Colonic mucosa (tissue), 4 donors: ENCODE data around the gene ANKH. TPM values are rescaled to one million over a fixed set of nuclear protein-coding genes. Genes with fewer than 3 reads are reported as not detected.
"Not testable (repeated sequence)": the region's sequence is repeated elsewhere in the genome, so short reads cannot be mapped to it uniquely, and the experiment has no call there.

Source experiments
- DNase-seq: peaks from one replicate; pipeline ENCODE4 v3.0.0-alpha.2; 2020
- H3K27ac ChIP-seq: fragments of 200-600 bp; one replicate; pipeline ENCODE4 v1.8.0; 2021
- H3K27me3 ChIP-seq: fragments of 200-600 bp; one replicate; pipeline ENCODE4 v1.8.0; 2021
- H3K36me3 ChIP-seq: fragments of 200-600 bp; one replicate; pipeline ENCODE4 v1.8.0; 2021
- H3K4me1 ChIP-seq: fragments of 200-600 bp; one replicate; pipeline ENCODE4 v1.8.0; 2021; ENCODE audit warnings: mild to moderate bottlenecking
- H3K4me3 ChIP-seq: fragments of 200-600 bp; one replicate; pipeline ENCODE4 v1.8.0; 2021
- H3K9ac ChIP-seq, 2 donors: one replicate each; pipeline ENCODE4 v1.7.0; 2013; ENCODE audit warnings: control low read depth in 2 of 2, low read depth in 2 of 2, low read length in 2 of 2
- H3K9me3 ChIP-seq: fragments of 200-600 bp; one replicate; pipeline ENCODE4 v1.8.0; 2021
- intact Hi-C: fragments of 100-400 bp; cut with DNase I; formaldehyde crosslinking; loops from one replicate; pipeline ENCODE4 v1.14.1; 2022
- total RNA-seq, 2 donors: library from RNA; stranded (reverse); fragmentation: NEBNext Ultra II Directional in 1 of 2; extraction: Animal tissue kit (Norgen Biotek cat#: 25700) in 1 of 2; gene quantifications; one replicate each; pipeline ENCODE4 v1.2.1, GENCODE V29; 2021
- TF ChIP-seq, protein P1 (sequence below): fragments of 200-600 bp; IDR thresholded peaks from one replicate; pipeline ENCODE4 v1.8.0; 2022; ENCODE audit warnings: antibody characterized with exemption, mild to moderate bottlenecking
- donor health status: healthy.
- donor health status: DM: no; HTN: no; CAD: no.
- donor health status: DM: no; HTN: no; CAD: no.

Gene ANKH
- total RNA-seq, 2 donors from 2014 or later = 81.8 to 103 TPM

DNA sequence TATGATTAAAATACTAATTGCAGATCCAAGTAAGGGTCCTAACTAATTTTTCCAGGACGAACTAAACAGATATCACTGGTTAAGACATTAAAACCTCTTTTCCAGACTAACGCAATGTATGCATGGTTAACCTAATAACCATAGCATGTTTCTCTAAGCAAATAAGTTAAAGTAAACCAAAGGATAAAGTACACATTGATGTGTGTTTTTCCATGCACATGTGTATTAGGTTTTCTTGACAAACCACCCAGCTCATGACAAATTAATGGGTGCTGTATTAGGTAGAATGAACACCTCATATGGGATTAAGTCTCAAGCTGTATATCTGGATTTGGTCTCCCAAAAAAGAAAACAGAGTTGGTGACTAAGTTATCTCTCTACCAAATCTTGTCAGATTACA lies 45.6 kb downstream of the ANKH start:
- Histone ChIP-seq H3K9me3 (no peaks in the 10 kb centered on the region), H3K27ac (no peak overlapping the region), H3K36me3 (no peaks in the 10 kb centered on the region), H3K4me1 (no peaks in the 10 kb centered on the region), H3K9ac (no peak overlapping the region), H3K4me3 (no peak overlapping the region), H3K27me3 (no peaks in the 10 kb centered on the region)
- TF ChIP-seq, protein P1, sequence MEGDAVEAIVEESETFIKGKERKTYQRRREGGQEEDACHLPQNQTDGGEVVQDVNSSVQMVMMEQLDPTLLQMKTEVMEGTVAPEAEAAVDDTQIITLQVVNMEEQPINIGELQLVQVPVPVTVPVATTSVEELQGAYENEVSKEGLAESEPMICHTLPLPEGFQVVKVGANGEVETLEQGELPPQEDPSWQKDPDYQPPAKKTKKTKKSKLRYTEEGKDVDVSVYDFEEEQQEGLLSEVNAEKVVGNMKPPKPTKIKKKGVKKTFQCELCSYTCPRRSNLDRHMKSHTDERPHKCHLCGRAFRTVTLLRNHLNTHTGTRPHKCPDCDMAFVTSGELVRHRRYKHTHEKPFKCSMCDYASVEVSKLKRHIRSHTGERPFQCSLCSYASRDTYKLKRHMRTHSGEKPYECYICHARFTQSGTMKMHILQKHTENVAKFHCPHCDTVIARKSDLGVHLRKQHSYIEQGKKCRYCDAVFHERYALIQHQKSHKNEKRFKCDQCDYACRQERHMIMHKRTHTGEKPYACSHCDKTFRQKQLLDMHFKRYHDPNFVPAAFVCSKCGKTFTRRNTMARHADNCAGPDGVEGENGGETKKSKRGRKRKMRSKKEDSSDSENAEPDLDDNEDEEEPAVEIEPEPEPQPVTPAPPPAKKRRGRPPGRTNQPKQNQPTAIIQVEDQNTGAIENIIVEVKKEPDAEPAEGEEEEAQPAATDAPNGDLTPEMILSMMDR = no peak
- no peak for DNase-seq
- intact Hi-C loops = no loop called here

DNA sequence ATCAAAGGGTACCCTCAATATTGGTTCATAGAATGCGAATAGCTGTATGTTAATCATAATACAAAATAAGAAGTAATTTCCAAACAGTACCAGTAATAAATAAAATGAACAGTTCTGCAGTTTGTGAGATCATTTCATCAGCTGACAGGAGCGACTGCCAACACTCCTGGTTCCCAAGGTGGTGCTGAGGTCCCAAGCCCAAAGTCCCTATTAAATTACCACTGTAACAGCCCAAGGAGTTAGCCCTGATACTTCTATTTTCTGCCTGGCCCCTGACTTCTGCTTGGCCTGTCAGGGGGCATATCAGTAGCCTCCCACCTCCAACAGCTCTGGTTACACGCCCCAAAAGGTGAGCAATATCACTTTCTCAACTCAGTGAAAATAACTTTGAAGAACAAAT lies 47.1 kb downstream of the ANKH start:
- Histone ChIP-seq H3K27ac (no peak overlapping the region), H3K27me3 (no peaks in the 10 kb centered on the region), H3K4me1 (no peaks in the 10 kb centered on the region), H3K9me3 (no peaks in the 10 kb centered on the region), H3K9ac (no peak overlapping the region), H3K4me3 (no peak overlapping the region), H3K36me3 (no peaks in the 10 kb centered on the region)
- intact Hi-C loops = no loop called here
- DNase-seq = no peak
- TF ChIP-seq, protein P1 = no peak

DNA sequence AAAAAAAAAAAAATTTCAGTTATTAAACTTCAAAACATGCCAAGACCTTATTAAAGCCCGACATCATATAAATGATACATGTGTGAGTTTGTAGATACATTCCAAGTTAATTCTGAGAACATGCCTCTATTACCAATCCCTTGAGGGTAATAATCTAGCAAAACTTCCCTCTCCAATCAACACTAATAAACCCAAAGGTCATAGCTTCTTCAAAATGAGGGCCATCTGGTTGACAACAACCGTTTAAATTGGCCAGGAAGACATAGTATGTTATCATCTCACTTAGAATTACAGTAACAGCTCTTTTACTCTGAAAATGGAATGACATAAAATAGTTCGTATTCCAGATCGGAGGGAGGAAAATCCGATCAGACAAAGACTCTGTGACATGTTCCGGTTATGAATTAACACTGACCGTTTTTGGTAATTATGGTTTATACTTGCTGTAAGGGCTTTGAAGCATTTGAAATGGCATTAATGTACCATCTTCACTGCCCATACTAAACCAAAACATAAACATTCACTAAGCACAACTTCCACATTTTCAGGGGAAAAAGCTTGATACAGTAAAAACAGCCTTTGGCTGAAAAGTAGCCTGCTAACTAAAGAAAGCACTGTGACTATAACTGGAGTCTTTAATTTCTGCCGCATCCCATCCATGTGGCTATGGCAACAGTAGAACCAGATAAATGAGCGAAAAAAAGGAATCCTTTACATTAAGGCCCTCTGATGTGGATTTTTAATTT lies 50.3 kb downstream of the ANKH start:
- TF ChIP-seq, protein P1 = no peak

DNA sequence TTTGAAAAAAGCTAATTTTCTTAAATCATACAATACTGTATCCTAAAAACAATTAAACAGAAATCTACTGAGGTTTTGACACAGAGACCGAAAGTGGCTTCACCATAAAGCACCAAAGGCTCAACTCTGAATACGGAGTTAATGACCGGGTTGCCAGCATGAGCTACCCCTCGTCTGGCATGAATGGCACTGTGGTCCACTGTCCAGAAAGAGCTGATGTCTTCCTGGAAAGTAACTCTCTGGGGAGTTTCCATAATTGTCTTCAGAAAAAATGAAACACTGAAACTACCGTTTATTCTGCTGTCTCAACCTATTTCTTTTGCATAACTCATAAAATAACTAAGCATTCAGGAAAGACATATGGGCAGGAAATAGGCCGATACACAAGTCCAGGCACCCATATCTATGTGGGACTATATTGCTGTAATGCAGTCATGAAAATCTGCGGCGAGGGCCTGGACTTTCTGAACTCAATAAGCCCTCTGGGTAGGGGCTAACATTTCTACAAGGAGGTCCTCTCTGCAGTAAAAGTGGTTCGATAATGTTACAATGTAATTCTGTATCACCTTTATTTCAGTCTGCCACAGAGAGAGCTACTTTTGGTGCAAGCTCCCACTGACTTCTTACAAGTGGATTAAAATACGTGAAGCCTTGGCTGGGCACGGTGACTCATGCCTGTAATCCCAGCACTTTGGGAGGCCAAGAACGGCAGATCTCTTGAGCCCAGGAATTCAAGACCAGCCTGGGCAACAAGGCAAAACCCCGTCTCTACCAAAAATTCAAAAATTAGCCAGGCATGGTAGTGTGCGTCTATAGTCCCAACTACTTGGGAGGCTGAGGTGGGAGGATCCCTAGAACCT lies 52.4 kb downstream of the ANKH start:
- TF ChIP-seq, protein P1 = no peak

More for the DNA sequence above, 50.3 kb downstream of the ANKH start:
- intact Hi-C loops = no loop called here
- H3K4me1 ChIP-seq = no peaks in the 10 kb centered on the region
- no peak overlapping the region for H3K4me3 ChIP-seq
- DNase-seq = no peak
- no peaks in the 10 kb centered on the region for H3K9me3 ChIP-seq
- H3K36me3 ChIP-seq = no peaks in the 10 kb centered on the region
- no peak overlapping the region for H3K27ac ChIP-seq
- H3K27me3 ChIP-seq = no peaks in the 10 kb centered on the region
- H3K9ac ChIP-seq = no peak overlapping the region

DNA sequence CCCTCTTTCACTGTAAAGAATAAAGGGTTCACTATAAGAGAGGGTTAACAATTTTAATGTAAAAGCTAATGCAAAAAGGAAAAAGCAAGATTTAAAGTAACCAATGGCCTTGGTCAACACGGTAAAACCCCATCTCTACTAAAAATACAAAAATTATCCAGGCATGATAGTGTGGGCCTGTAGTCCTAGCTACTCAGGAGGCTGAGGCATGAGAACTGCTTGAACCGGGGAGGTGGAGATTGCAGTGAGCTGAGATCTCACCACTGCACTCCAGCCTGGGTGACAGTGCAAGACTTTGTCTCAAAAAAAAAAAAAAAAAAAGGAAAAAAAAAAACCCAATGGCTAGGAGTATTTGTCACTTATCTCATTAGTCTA lies 53.8 kb downstream of the ANKH start:
- intact Hi-C loops, H3K27me3 ChIP-seq, DNase-seq, H3K27ac ChIP-seq, H3K36me3 ChIP-seq, H3K9ac ChIP-seq, H3K4me1 ChIP-seq, H3K4me3 ChIP-seq, H3K9me3 ChIP-seq: not testable (repeated sequence)

More for the DNA sequence above, 52.4 kb downstream of the ANKH start:
- H3K4me3 ChIP-seq = no peak overlapping the region
- intact Hi-C loops = no loop called here
- DNase-seq = no peak
- H3K4me1 ChIP-seq = no peaks in the 10 kb centered on the region
- no peak overlapping the region for H3K9ac ChIP-seq
- no peak overlapping the region for H3K27ac ChIP-seq
- H3K27me3 ChIP-seq = no peaks in the 10 kb centered on the region
- H3K36me3 ChIP-seq = no peaks in the 10 kb centered on the region
- H3K9me3 ChIP-seq = no peaks in the 10 kb centered on the region
